Upper lobe of right lung (tissue), 1 donor: ENCODE data around the gene HOXB5. TPM values are rescaled to one million over a fixed set of nuclear protein-coding genes. Genes with fewer than 3 reads are reported as not detected.

Experiments
- ATAC-seq: fragments of 200-7000 bp; cut with Tn5 transposase; one replicate; pipeline ENCODE4 v1.9.1; 2020; ENCODE audit warnings: mild to moderate bottlenecking, moderate library complexity
- DNase-seq: peaks from one replicate; pipeline ENCODE4 v3.0.0-alpha.2; 2020
- H3K27ac ChIP-seq: fragments of 200-600 bp; one replicate; pipeline ENCODE4 v1.8.0; 2022
- H3K27me3 ChIP-seq: fragments of 200-600 bp; one replicate; pipeline ENCODE4 v1.8.0; 2022; ENCODE audit warnings: mild to moderate bottlenecking
- H3K36me3 ChIP-seq: fragments of 200-600 bp; one replicate; pipeline ENCODE4 v1.8.0; 2022
- H3K4me1 ChIP-seq: fragments of 200-600 bp; one replicate; pipeline ENCODE4 v1.8.0; 2022
- H3K4me3 ChIP-seq: fragments of 200-600 bp; one replicate; pipeline ENCODE4 v1.8.0; 2022; ENCODE audit warnings: mild to moderate bottlenecking
- H3K9me3 ChIP-seq: fragments of 200-600 bp; one replicate; pipeline ENCODE4 v1.8.0; 2022
- CTCF ChIP-seq: fragments of 200-600 bp; IDR thresholded peaks from one replicate; pipeline ENCODE4 v1.8.0; 2022; ENCODE audit warnings: antibody characterized with exemption
- intact Hi-C: fragments of 100-400 bp; cut with DNase I; formaldehyde crosslinking; loops from one replicate; pipeline ENCODE4 v1.11.0; 2022
- total RNA-seq: library from RNA; stranded (reverse); fragmentation: NEBNext Ultra II Directional; extraction: Animal tissue kit (Norgen Biotek cat#: 25700); gene quantifications from one replicate; pipeline ENCODE4 v1.2.1, GENCODE V29; 2021
- donor health status: DM: no; HTN: yes; CAD: no; lungs with severe emphysema.

Gene HOXB5
- total RNA-seq, 1 donor from 2014 or later: 4.4 TPM

GRCh38 chr17:48603959-48604769 is 10.6 kb upstream of the HOXB5 start:
- intact Hi-C loops: no loop called here
- Histone ChIP-seq H3K27me3 (peaks cover 97% of the 10 kb centered on the region), H3K9me3 (no peaks in the 10 kb centered on the region), H3K27ac (peak overlapping the region; percentile 30), H3K4me1 (peaks cover 9% of the 10 kb centered on the region), H3K4me3 (peak overlapping the region; percentile 25), H3K36me3 (no peaks in the 10 kb centered on the region)
- TF ChIP-seq CTCF: no peak
- DNase-seq (no peak), ATAC-seq (peak; percentile 52)

- H3K36me3 ChIP-seq: no peaks in the 10 kb centered on the region
- peaks cover 97% of the 10 kb centered on the region for H3K27me3 ChIP-seq
- peaks cover 14% of the 10 kb centered on the region for H3K4me1 ChIP-seq
- no peak for ATAC-seq
- no peak overlapping the region for H3K27ac ChIP-seq
- H3K9me3 ChIP-seq: no peaks in the 10 kb centered on the region
- no peak for DNase-seq
- TF ChIP-seq CTCF: no peak
- no peak overlapping the region for H3K4me3 ChIP-seq
- intact Hi-C loops: no loop called here
These were observed 8.2 kb upstream of the HOXB5 start for GRCh38 chr17:48601539-48602425.

GRCh38 chr17:48601207-48601538 is 7.6 kb upstream of the HOXB5 start:
- no peak overlapping the region for H3K4me3 ChIP-seq

GRCh38 chr17:48600244-48601098 is 6.9 kb upstream of the HOXB5 start:
- Histone ChIP-seq H3K4me3 (no peak overlapping the region), H3K27me3 (peaks cover 96% of the 10 kb centered on the region), H3K27ac (no peak overlapping the region), H3K9me3 (no peaks in the 10 kb centered on the region), H3K4me1 (peaks cover 14% of the 10 kb centered on the region), H3K36me3 (no peaks in the 10 kb centered on the region)
- ATAC-seq (no peak), DNase-seq (no peak)
- intact Hi-C loops: no loop called here
- no peak for TF ChIP-seq CTCF

More at GRCh38 chr17:48601207-48601538, 7.6 kb upstream of the HOXB5 start:
- H3K4me1 ChIP-seq: peaks cover 14% of the 10 kb centered on the region
- no peak for DNase-seq
- no peak overlapping the region for H3K27ac ChIP-seq
- TF ChIP-seq CTCF: no peak
- no peak for ATAC-seq
- no peaks in the 10 kb centered on the region for H3K36me3 ChIP-seq
- H3K9me3 ChIP-seq: no peaks in the 10 kb centered on the region
- intact Hi-C loops: no loop called here
- peaks cover 97% of the 10 kb centered on the region for H3K27me3 ChIP-seq

GRCh38 chr17:48599354-48599753 is 5.8 kb upstream of the HOXB5 start:
- DNase-seq (no peak), ATAC-seq (no peak)
- no peak for TF ChIP-seq CTCF
- Histone ChIP-seq H3K4me1 (peaks cover 20% of the 10 kb centered on the region), H3K4me3 (no peak overlapping the region), H3K27ac (no peak overlapping the region), H3K36me3 (no peaks in the 10 kb centered on the region), H3K9me3 (no peaks in the 10 kb centered on the region), H3K27me3 (peaks cover 96% of the 10 kb centered on the region)
- intact Hi-C loops: no loop called here
